Panc1 (cell line): ENCODE measurements around the gene HS1BP3.

Experiments used
- POLR2AphosphoS5 ChIP-seq: IDR thresholded peaks from 2 replicates; pipeline ENCODE4 v1.6.1; 2012; ENCODE audit warnings: mild to moderate bottlenecking, low read depth, low read length, moderate library complexity
- TCF7L2 ChIP-seq: IDR thresholded peaks from 2 replicates; pipeline ENCODE4 v1.6.1; 2011; ENCODE audit warnings: mild to moderate bottlenecking, low read depth, low read length, inconsistent platforms
- TF ChIP-seq, protein P1 (sequence below): fragments of 450-650 bp; IDR thresholded peaks from 2 replicates; pipeline ENCODE4 v1.5.1; 2017; ENCODE audit warnings: mild to moderate bottlenecking

- TF ChIP-seq, protein P1, sequence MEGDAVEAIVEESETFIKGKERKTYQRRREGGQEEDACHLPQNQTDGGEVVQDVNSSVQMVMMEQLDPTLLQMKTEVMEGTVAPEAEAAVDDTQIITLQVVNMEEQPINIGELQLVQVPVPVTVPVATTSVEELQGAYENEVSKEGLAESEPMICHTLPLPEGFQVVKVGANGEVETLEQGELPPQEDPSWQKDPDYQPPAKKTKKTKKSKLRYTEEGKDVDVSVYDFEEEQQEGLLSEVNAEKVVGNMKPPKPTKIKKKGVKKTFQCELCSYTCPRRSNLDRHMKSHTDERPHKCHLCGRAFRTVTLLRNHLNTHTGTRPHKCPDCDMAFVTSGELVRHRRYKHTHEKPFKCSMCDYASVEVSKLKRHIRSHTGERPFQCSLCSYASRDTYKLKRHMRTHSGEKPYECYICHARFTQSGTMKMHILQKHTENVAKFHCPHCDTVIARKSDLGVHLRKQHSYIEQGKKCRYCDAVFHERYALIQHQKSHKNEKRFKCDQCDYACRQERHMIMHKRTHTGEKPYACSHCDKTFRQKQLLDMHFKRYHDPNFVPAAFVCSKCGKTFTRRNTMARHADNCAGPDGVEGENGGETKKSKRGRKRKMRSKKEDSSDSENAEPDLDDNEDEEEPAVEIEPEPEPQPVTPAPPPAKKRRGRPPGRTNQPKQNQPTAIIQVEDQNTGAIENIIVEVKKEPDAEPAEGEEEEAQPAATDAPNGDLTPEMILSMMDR, result no peak
- TF ChIP-seq POLR2AphosphoS5 (no peak), TCF7L2 (no peak)
These were observed 40.9 kb downstream of the HS1BP3 start for GRCh38 chr2:20609995-20610357.
